ENCODE results near the gene MEI1.

The MEI1 gene

DNA sequence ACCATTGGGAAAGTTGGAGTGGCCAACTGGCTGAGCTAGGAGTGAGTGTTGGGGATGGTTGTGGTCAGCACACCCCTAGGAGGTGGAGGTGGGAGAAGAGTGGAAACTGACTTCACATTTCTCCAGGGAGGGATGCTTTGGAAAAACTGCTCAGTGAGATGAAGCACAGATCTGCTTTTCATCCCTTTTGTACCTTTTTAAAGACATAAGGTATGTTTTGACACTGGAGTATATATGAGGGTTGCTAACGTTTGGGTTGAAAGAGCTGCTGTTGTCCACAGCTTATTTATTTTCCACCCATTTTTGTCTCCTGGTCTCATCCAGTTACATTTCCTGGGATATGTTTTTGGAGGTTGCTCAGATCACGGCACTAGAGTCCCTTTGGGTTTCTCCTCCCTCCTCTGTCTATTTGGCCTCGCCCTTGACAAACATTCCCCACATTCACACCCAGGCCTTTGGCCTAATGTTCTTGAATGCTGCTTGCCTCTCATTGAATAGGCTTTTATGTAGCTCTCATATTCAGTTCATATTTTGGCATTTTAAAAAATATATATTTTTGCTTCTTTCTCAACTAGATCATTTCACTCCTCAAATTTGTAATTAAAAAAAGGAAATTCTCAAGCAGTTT, 141.9 kb downstream of the MEI1 start:
- no peak for DNase-seq (ENCODE audit: low read depth)

GRCh38 chr22:41842996-41843970, 144.0 kb downstream of the MEI1 start:
- no peak for DNase-seq (ENCODE audit: low read depth)

- no peak for DNase-seq (ENCODE audit: low read depth)
Measured at GRCh38 chr22:41844036-41844435, 144.7 kb downstream of the MEI1 start.

- DNase-seq (ENCODE audit: low read depth): no peak
Measured at GRCh38 chr22:41844513-41844912, 145.2 kb downstream of the MEI1 start.

DNA sequence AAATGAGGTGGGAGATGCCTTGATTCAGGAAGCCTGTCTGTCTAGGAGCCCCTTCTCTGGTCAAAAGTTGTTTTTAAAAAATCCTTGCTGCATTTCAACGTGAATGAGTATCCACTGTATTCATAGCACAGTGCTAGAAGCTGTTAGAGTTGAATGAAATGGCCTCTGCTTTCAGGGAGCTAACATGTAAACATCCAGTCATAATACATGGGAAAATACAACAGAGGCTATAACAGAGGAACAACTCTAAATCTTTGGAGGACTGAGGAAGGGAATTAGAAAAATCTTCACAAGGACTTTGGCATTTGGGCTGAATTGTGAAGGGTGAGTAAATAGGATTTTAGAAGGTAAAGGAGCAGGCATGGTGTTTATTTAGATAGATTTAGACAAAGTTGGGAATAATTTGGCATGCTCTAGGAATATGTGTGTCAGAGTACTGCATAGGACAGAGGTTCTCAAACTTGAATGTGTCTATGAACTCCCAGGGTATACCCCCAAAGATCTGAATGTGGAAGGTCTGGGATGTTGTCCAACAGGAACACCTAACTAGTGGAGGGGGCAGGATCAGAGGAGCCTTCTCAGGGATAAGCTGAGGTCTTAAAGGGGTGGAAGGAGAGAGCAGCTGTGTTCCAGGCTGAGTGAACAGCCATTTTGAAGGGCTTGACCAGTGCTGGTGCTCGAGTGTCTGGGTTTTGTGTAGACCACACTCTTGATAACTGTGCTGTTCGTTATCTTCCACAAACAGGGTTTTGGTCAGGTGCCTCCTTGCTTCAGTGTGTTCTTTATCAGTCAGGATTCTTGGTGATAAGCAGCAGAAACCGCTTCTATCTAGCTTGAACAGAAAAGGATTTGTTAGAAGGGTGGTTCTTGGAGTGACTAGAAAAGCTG, 146.3 kb downstream of the MEI1 start:
- DNase-seq (ENCODE audit: low read depth): no peak

DNA sequence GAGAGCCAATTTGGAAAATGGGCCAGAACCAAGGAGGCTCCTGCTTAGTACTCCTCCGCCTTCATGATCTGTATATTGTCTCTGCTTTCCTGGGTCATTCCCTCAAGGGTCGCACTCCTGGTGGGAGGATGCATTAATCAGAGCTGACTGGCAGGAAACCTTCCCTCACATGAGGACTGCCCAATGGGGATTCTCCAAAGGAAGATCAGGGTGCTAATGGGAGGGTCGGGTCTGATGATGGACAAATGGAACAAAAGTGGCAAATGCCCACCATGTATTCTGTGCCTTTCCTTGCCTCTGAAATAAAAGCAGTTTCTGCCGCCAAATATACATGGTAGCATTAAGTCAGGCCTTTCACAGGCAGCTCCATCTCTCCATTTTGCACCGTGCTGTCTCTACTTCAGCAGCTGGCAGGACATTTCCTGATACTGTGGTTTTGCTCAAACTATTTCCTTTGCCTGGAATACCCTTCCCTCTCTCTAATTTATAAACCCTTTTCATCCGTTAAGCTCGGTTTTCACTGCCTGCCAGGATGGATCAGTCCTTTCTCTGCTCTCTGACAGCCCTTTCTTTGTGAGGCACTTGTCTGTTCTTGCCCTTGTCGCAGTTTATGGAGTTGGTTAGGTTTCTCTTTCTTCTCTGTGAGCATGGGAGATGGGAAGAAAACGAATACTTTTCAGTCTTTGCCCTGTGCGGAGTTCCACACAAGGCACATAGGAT, 147.1 kb downstream of the MEI1 start:
- DNase-seq (ENCODE audit: low read depth): no peak

GRCh38 chr22:41847300-41847699, 148.0 kb downstream of the MEI1 start:
- no peak for DNase-seq (ENCODE audit: low read depth)

- peak; percentile 20 for DNase-seq (ENCODE audit: low read depth)
Measured at GRCh38 chr22:41848468-41848867, 149.2 kb downstream of the MEI1 start.
